H1 (cell line): ENCODE measurements around the gene C5AR1. TPM values are rescaled to one million over a fixed set of nuclear protein-coding genes. Genes with fewer than 3 reads are reported as not detected.

Experiments
- CTCF ChIA-PET: fragments of 300-600 bp; sonication (Branson Sonifier 250); formaldehyde crosslinking; loops from one replicate; lab custom pipeline; 2021; ENCODE audit not compliant: partially characterized antibody; lab: Charles Lee
- POLR2A ChIA-PET: fragments of 300-600 bp; sonication (Branson Sonifier 250); formaldehyde crosslinking; loops from one replicate; lab custom pipeline; 2021; ENCODE audit warnings: inconsistent platforms; ENCODE audit not compliant: partially characterized antibody; lab: Charles Lee
- DNase-seq, 2 experiments: peaks; one replicate each; pipeline versions ENCODE4 v3.0.0 to v3.0.0-alpha.2; 2010 to 2022; ENCODE audit warnings: low spot score in 2 of 2, low read depth in 1 of 2, mixed read lengths in 1 of 2
- FAIRE-seq: peaks from 2 replicates; lab custom pipeline; 2011; peaks lifted over from hg19 to GRCh38; lab: Jason Lieb, UNC
- H2AFZ ChIP-seq: 2 replicates; pipeline ENCODE4 v1.8.1; 2012; ENCODE audit warnings: low read length, inconsistent platforms
- H2AK5ac ChIP-seq: 2 replicates; pipeline ENCODE4 v1.6.1; 2013; ENCODE audit warnings: low read depth, low read length
- H2BK120ac ChIP-seq: replicated peaks from 2 replicates; pipeline ENCODE3; 2013; ENCODE audit warnings: low read depth, low read length, inconsistent platforms
- H2BK12ac ChIP-seq: 2 replicates; pipeline ENCODE4 v1.6.1; 2013; ENCODE audit warnings: low read depth, low read length
- H2BK15ac ChIP-seq: 2 replicates; pipeline ENCODE4 v1.6.1; 2013; ENCODE audit warnings: low read length
- H2BK20ac ChIP-seq: 2 replicates; pipeline ENCODE4 v1.6.1; 2013; ENCODE audit warnings: low read length
- H2BK5ac ChIP-seq: 2 replicates; pipeline ENCODE4 v1.6.1; 2013; ENCODE audit warnings: low read depth, low read length
- H3K14ac ChIP-seq: 2 replicates; pipeline ENCODE4 v1.6.1; 2013; ENCODE audit warnings: inconsistent platforms; ENCODE audit not compliant: insufficient read length
- H3K18ac ChIP-seq: 2 replicates; pipeline ENCODE4 v1.6.1; 2013; ENCODE audit warnings: low read length; ENCODE audit errors: extremely low read depth
- H3K23ac ChIP-seq: 2 replicates; pipeline ENCODE4 v1.6.1; 2013; ENCODE audit warnings: inconsistent platforms; ENCODE audit not compliant: insufficient read length
- H3K23me2 ChIP-seq: 2 replicates; pipeline ENCODE4 v1.6.1; 2013; ENCODE audit warnings: low read depth, low read length
- H3K27ac ChIP-seq: 2 replicates; pipeline ENCODE4 v1.6.1; 2011; ENCODE audit warnings: low read depth, low read length, inconsistent platforms
- H3K27me3 ChIP-seq, 4 experiments: replicated peaks in 1 of 4; 1 replicate in 1 of 4; 2 replicates in 3 of 4; pipeline versions ENCODE4 v1.6.1 to v1.8.1; 2011 to 2013; ENCODE audit warnings: low read length in 3 of 4, mild to moderate bottlenecking in 3 of 4, inconsistent platforms in 2 of 4, mixed read lengths in 2 of 4, moderate library complexity in 1 of 4; ENCODE audit not compliant: control insufficient read depth in 3 of 4, insufficient read depth in 3 of 4; ENCODE audit errors: extremely low read depth in 1 of 4
- H3K36me3 ChIP-seq, 4 experiments: 2 replicates each; pipeline versions ENCODE4 v1.6.1 to v1.8.1; 2011 to 2013; ENCODE audit warnings: mild to moderate bottlenecking in 4 of 4, low read length in 3 of 4, moderate library complexity in 2 of 4, control low read depth in 1 of 4, inconsistent platforms in 1 of 4; ENCODE audit not compliant: insufficient read depth in 4 of 4, control insufficient read depth in 2 of 4
- H3K4ac ChIP-seq: replicated peaks from 2 replicates; pipeline ENCODE3; 2013; ENCODE audit warnings: low read length, low read depth, mixed read lengths, inconsistent platforms; ENCODE audit not compliant: insufficient read length
- H3K4me1 ChIP-seq, 4 experiments: replicated peaks in 1 of 4; 1 replicate in 1 of 4; 2 replicates in 3 of 4; pipeline versions ENCODE4 v1.6.1 to v1.8.1; 2011 to 2013; ENCODE audit warnings: low read length in 3 of 4, inconsistent platforms in 2 of 4, mixed read lengths in 1 of 4; ENCODE audit not compliant: insufficient read depth in 4 of 4, control insufficient read depth in 3 of 4
- H3K4me2 ChIP-seq, 2 experiments: 2 replicates each; pipeline versions ENCODE4 v1.6.1 to v1.8.1; 2011 to 2013; ENCODE audit warnings: low read depth in 2 of 2, low read length in 2 of 2, control low read depth in 1 of 2, inconsistent platforms in 1 of 2, mild to moderate bottlenecking in 1 of 2; ENCODE audit not compliant: insufficient read depth in 1 of 2
- H3K4me3 ChIP-seq, 4 experiments: fragments of 200-600, 300-600 bp in 1 of 4; sonication (generic), shearing (Covaris generic), sonication (Bioruptor Twin) in 1 of 4; 2 replicates each; pipeline versions ENCODE4 v1.5.1 to v1.8.1; 2011 to 2016; ENCODE audit warnings: low read length in 4 of 4, low read depth in 3 of 4, control low read depth in 2 of 4, inconsistent platforms in 2 of 4, mild to moderate bottlenecking in 2 of 4, mixed read lengths in 1 of 4, moderate library complexity in 1 of 4; ENCODE audit not compliant: insufficient read depth in 2 of 4; ENCODE audit errors: extremely low read depth in 1 of 4
- H3K56ac ChIP-seq: replicated peaks from 2 replicates; pipeline ENCODE3; 2013; ENCODE audit warnings: low read depth, mild to moderate bottlenecking, mixed read lengths, low read length, inconsistent platforms; ENCODE audit not compliant: insufficient read length
- H3K79me1 ChIP-seq: 2 replicates; pipeline ENCODE4 v1.6.1; 2013; ENCODE audit warnings: low read depth, low read length, control low read depth
- H3K79me2 ChIP-seq, 2 experiments: 2 replicates each; pipeline versions ENCODE4 v1.6.1 to v1.8.1; 2012 to 2013; ENCODE audit warnings: low read length in 2 of 2, mild to moderate bottlenecking in 2 of 2, inconsistent platforms in 1 of 2; ENCODE audit not compliant: insufficient read depth in 2 of 2, control insufficient read depth in 1 of 2
- H3K9ac ChIP-seq, 4 experiments: replicated peaks in 1 of 4; 1 replicate in 1 of 4; 2 replicates in 3 of 4; pipeline versions ENCODE4 v1.6.1 to v1.8.1; 2011 to 2013; ENCODE audit warnings: low read depth in 3 of 4, low read length in 3 of 4, control low read depth in 2 of 4, mild to moderate bottlenecking in 2 of 4, moderate library complexity in 2 of 4, inconsistent platforms in 1 of 4; ENCODE audit errors: extremely low read depth in 1 of 4
- H3K9me3 ChIP-seq, 2 experiments: 2 replicates each; pipeline versions ENCODE4 v1.6.1 to v1.8.1; 2012 to 2013; ENCODE audit warnings: mild to moderate bottlenecking in 2 of 2, moderate library complexity in 2 of 2, control low read depth in 1 of 2, inconsistent platforms in 1 of 2, low read depth in 1 of 2, low read length in 1 of 2, mixed read lengths in 1 of 2; ENCODE audit not compliant: insufficient read depth in 2 of 2
- H4K20me1 ChIP-seq, 2 experiments: replicated peaks in 1 of 2; 2 replicates each; pipeline versions ENCODE3 to v1.8.1; 2011 to 2013; ENCODE audit warnings: inconsistent platforms in 2 of 2, low read length in 2 of 2, mild to moderate bottlenecking in 1 of 2; ENCODE audit not compliant: insufficient read depth in 2 of 2, control insufficient read depth in 1 of 2
- H4K5ac ChIP-seq: 2 replicates; pipeline ENCODE4 v1.6.1; 2013; ENCODE audit warnings: low read length, low read depth, mixed read lengths, inconsistent platforms; ENCODE audit not compliant: insufficient read length
- H4K8ac ChIP-seq: 2 replicates; pipeline ENCODE4 v1.8.0; 2013; ENCODE audit warnings: mild to moderate bottlenecking, moderate library complexity, low read length, inconsistent platforms; ENCODE audit not compliant: insufficient read depth; ENCODE audit errors: extremely low read depth
- H4K91ac ChIP-seq: replicated peaks from 2 replicates; pipeline ENCODE3; 2013; ENCODE audit warnings: low read length, mixed read lengths, inconsistent platforms; ENCODE audit not compliant: insufficient read length
- CEBPB ChIP-seq: IDR thresholded peaks from 2 replicates; pipeline ENCODE4 v1.6.1; 2012; ENCODE audit warnings: low read depth, low read length
- GABPA ChIP-seq: IDR thresholded peaks from 2 replicates; pipeline ENCODE4 v1.6.1; 2011; ENCODE audit warnings: mild to moderate bottlenecking, low read length, moderate library complexity, borderline replicate concordance; ENCODE audit not compliant: insufficient read depth
- JUND ChIP-seq: IDR thresholded peaks from 2 replicates; pipeline ENCODE4 v1.6.1; 2011; ENCODE audit warnings: mild to moderate bottlenecking, improper control_type of control experiment, low read length
- KDM1A ChIP-seq: fragments of 200-600, 300-600 bp; sonication (generic); IDR thresholded peaks from 2 replicates; pipeline ENCODE4 v1.7.1; 2016; ENCODE audit warnings: mild to moderate bottlenecking, low read length, borderline replicate concordance
- KDM4A ChIP-seq: IDR thresholded peaks from one replicate; pipeline ENCODE4 v1.7.1; 2012; ENCODE audit warnings: low read depth, mild to moderate bottlenecking, moderate library complexity, low read length, inconsistent platforms; ENCODE audit not compliant: severe bottlenecking
- MAFK ChIP-seq: IDR thresholded peaks from 2 replicates; pipeline ENCODE4 v1.6.1; 2012; ENCODE audit warnings: low read depth, mild to moderate bottlenecking, improper control_type of control experiment, low read length
- NRF1 ChIP-seq: IDR thresholded peaks from 2 replicates; pipeline ENCODE4 v1.6.1; 2011; ENCODE audit warnings: mild to moderate bottlenecking, low read depth, low read length, improper control_type of control experiment
- RBBP5 ChIP-seq: IDR thresholded peaks from 2 replicates; pipeline ENCODE4 v1.7.1; 2012; ENCODE audit warnings: low read depth, mild to moderate bottlenecking, inconsistent platforms, low read length, moderate library complexity, borderline replicate concordance
- RFX5 ChIP-seq: IDR thresholded peaks from 2 replicates; pipeline ENCODE4 v1.6.1; 2011; ENCODE audit warnings: low read depth, low read length, improper control_type of control experiment, borderline replicate concordance
- TAF1 ChIP-seq: IDR thresholded peaks from 2 replicates; pipeline ENCODE4 v1.6.1; 2011; ENCODE audit warnings: mild to moderate bottlenecking, low read depth, low read length
- TBP ChIP-seq: IDR thresholded peaks from 2 replicates; pipeline ENCODE4 v1.6.1; 2011; ENCODE audit warnings: low read depth, low read length, improper control_type of control experiment
- TCF12 ChIP-seq: IDR thresholded peaks from 2 replicates; pipeline ENCODE4 v1.6.1; 2011; ENCODE audit warnings: low read depth, mild to moderate bottlenecking, low read length
- WGBS, 2 experiments: shearing (Covaris generic) in 1 of 2; methylation state at CpG; one replicate each; pipeline versions ENCODE4 v1.1.6 to v1.1.7; 2013 to 2015; ENCODE audit warnings: low lambda C conversion rate in 2 of 2, mixed read lengths in 2 of 2, inconsistent platforms in 1 of 2, low coverage in 1 of 2, missing lambda C conversion rate in 1 of 2; ENCODE audit not compliant: insufficient replicate concordance in 2 of 2, insufficient coverage in 1 of 2, insufficient read length in 1 of 2; ENCODE audit errors: extremely low coverage in 1 of 2, missing lambda C conversion rate in 1 of 2; 5-methylcytosine and 5-hydroxymethylcytosine counted together
- polyA plus RNA-seq, 7 experiments: library from polyadenylated mRNA; depleted of rRNA in 3 of 7; stranded (reverse) in 5 of 7; unstranded in 2 of 7; fragments of >200 nt in 5 of 7; fragments of 200-250 nt in 2 of 7; gene quantifications; 1 replicate in 5 of 7; 2 replicates in 1 of 7; 4 replicates in 1 of 7; pipeline versions ENCODE4 v1.2.1 to v1.2.3, GENCODE V29; 2011 to 2013; ENCODE audit warnings: missing spikeins in 2 of 7, mixed read lengths in 2 of 7
- total RNA-seq: library from RNA; stranded (reverse); fragmentation: NEBNext Ultra II Directional; extraction: Animal tissue kit (Norgen Biotek cat#: 25700); gene quantifications from 2 replicates; pipeline ENCODE4 v1.2.1, GENCODE V29; 2021
- TF ChIP-seq, protein P1 (sequence below): IDR thresholded peaks from 2 replicates; pipeline ENCODE4 v1.6.1; 2011; ENCODE audit warnings: low read length, improper control_type of control experiment

Gene C5AR1
- total and polyA plus RNA-seq, 2 of the 8 experiments (the other 6 are each of a cell fraction or from before 2014, with no cell fraction given), result 0.20 TPM; not detected in 1

DNA sequence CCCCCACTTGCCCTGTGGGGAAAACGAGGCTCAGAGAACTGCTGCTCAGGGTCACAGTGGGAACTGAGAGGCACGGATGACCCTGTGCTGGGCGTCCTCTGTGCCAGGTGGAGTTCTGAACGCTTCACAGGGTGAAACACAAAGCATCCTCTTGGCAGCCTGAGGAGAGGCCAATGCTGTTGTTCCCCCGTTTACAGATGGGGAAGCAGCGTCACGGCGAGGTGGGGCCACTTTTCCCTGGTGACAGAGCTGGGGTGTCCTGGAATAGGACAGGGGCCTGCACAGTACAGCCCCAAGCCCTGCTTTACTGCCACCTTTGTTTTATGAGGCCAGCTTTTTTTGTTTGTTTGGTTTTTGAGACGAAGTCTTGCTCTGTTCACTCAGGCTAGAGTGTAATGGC, 61.6 kb downstream of the C5AR1 start:
- CTCF ChIA-PET, result interaction anchor here (0.8 to 1.0 kb wide), 3 partner anchors 20 to 160 kb away, joined by 3 to 4 read pairs (median 3); no protein-coding TSS in a partner anchor
- POLR2A ChIA-PET, result interaction anchor here (0.9 to 3.0 kb wide), 6 partner anchors 9 to 258 kb away, joined by 3 to 12 read pairs (median 3); partner anchors contain the start of gene ZC3H4
- FAIRE-seq (no peak), DNase-seq (no peak)
- peaks cover 1 to 20% of the 10 kb centered on the region in 2 experiments for H4K20me1 ChIP-seq
- H3K9ac ChIP-seq, result no peak overlapping the region
- H3K9me3 ChIP-seq, result no peaks in the 10 kb centered on the region
- 88% methylated on average over 9 of the region's 9 CpGs; no CpG with 5 or more reads in 1 of the 2 experiments for WGBS, 2 experiments
- H3K27me3 ChIP-seq, result no peaks in the 10 kb centered on the region
- H3K79me1 ChIP-seq, result no peaks in the 10 kb centered on the region; the same call in 1 of the 2 replicates
- no peaks in the 10 kb centered on the region for H3K79me2 ChIP-seq
- no peak overlapping the region for H3K4ac ChIP-seq
- H3K23ac ChIP-seq, result no peak overlapping the region
- no peak overlapping the region for H2BK20ac ChIP-seq
- no peaks in the 10 kb centered on the region for H3K23me2 ChIP-seq
- H3K14ac ChIP-seq, result no peak overlapping the region
- H2BK120ac ChIP-seq, result no peak overlapping the region
- no peak overlapping the region for H3K4me3 ChIP-seq
- H2AK5ac ChIP-seq, result no peak overlapping the region
- no peak overlapping the region for H3K27ac ChIP-seq
- no peak overlapping the region for H3K4me2 ChIP-seq
- no peak overlapping the region for H4K5ac ChIP-seq
- no peak overlapping the region for H2BK15ac ChIP-seq
- H3K18ac ChIP-seq, result no peak overlapping the region
- H3K36me3 ChIP-seq, result peaks cover 27 to 65% (median 53%) of the 10 kb centered on the region in 4 experiments
- no peak overlapping the region for H4K91ac ChIP-seq
- H2BK5ac ChIP-seq, result no peak overlapping the region
- no peak overlapping the region for H4K8ac ChIP-seq
- H3K4me1 ChIP-seq, result no peaks in the 10 kb centered on the region
- H2BK12ac ChIP-seq, result no peak overlapping the region
- H2AFZ ChIP-seq, result no peak overlapping the region
- no peak overlapping the region for H3K56ac ChIP-seq
- no peak for TF ChIP-seq TCF12
- TF ChIP-seq NRF1, result no peak
- TF ChIP-seq RBBP5, result no peak
- no peak for TF ChIP-seq KDM1A
- TF ChIP-seq CEBPB, result no peak
- TF ChIP-seq, protein P1, sequence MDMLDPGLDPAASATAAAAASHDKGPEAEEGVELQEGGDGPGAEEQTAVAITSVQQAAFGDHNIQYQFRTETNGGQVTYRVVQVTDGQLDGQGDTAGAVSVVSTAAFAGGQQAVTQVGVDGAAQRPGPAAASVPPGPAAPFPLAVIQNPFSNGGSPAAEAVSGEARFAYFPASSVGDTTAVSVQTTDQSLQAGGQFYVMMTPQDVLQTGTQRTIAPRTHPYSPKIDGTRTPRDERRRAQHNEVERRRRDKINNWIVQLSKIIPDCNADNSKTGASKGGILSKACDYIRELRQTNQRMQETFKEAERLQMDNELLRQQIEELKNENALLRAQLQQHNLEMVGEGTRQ, result no peak
- no peak for TF ChIP-seq TAF1
- TF ChIP-seq JUND, result no peak
- TF ChIP-seq RFX5, result no peak
- TF ChIP-seq GABPA, result no peak
- TF ChIP-seq KDM4A, result no peak
- TF ChIP-seq TBP, result no peak
- no peak for TF ChIP-seq MAFK
